AG20443 (cell line): ENCODE results near the gene RERG.
"Not testable (repeated sequence)": the region's sequence is repeated elsewhere in the genome, so short reads cannot be mapped to it uniquely, and the experiment has no call there.

ENCODE experiments used
- DNase-seq: peaks from one replicate; pipeline ENCODE4 v3.0.0; 2012; ENCODE audit warnings: low spot score, mixed read lengths

Gene RERG

DNA sequence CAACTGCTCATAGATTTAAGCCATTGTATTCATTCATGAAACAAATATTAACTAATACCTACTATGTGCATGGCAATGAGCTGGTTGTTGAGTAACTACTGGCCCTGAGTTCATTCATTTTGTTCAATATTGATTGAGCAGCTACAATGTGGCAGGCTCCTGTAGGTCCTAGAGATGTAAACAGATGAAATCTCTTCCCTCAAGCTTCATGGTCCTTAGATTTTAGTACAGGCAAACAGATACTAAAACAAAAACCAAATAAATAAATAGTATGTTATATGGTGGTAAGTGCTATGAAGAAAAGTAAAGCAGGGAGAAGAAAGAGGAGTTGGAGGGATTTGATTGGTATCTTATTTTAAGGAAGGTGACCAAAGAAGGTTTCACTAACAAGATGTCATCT, 77.8 kb downstream of the RERG start:
- DNase-seq: no peak

DNA sequence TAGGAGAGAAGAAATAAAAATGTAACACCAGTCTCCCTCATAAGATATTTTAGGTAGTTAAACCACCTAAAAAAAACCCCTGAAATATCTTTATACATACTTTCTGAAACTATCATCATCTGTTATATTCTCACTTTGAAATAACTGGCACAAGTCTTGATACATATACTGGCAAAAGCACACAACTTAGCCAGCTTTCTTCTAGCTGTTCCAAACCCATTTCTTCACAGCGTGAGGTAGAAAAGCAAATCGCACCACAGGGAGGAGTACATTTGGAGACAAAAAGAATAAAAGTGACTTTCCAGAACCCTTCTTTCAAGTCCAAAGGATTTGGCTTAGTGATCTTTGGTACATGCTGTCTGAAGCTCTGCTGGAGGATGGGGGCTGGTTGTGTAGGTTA, 78.5 kb downstream of the RERG start:
- DNase-seq: no peak

DNA sequence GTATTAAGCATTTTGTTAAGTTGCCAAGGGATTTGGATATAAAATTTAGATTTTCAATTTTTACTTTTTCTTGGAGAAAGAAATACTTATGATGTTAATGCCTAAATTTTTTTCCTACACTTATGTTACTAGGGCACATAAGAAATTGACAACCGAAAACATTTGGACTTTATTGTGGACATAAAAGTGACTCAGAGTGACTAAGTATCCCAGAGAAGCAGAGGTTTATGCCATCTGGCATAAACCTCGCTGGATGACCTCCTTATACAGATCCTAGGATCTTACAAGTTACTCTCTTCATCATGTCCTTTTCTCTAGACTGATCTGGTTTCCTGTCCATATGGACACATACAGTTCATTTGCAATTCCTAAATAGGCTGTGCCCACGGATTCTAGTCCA, 89.8 kb downstream of the RERG start:
- DNase-seq: peak; percentile 48

DNA sequence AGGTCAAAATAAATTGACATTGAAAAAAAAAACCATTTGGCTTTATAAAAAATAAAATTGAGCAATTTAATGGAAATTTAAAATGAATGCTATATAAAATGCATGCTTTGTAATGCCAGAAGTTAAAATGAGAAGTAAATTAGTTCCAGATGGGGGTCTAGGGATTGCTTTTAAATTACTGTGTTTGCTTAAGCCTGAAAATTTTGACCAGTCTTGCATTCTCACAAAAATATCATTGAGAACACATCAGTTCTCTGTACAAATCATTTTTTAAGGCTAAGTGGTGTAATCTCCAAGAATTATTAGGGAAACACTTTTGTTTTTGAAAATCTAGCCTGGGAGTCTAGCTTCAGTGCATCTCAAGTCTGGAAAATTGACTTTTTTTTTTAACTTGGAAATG, 90.7 kb downstream of the RERG start:
- DNase-seq: no peak

DNA sequence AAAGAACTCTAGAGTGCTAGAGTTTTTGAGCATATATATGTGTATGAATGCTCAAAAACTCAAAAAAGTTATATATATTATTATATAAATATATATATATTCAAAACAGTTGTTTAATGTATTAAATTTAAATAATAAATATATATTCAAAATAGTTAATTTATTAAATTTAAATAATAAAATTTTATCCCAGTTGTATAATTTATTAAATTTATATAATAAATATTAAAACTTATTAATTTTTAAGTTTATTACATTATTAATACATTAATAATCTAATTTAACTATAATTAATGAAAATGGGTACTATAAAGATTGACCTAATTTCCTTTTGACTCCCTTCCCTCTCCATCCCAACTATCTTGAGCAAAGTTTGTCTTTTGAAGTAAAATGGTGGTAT, 97.8 kb downstream of the RERG start:
- DNase-seq: no peak

DNA sequence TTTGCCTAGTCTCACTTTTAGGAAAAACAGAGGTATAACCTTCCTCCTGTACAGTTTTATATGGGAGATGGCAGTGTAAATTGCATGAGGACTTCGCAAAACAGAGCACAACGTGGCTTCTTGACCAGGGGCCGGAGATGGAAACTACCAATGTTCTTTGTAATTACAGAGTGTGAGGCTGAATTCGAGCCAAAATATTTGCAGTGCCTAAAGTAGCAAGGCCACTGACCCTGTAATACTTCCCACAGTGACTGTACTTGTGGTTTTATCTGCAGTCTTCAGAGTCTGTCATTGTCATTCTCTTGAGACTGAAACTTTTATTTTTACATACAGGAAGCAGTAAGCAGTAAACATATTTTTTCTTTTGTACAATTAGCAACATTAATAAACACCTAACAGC, 98.9 kb downstream of the RERG start:
- no peak for DNase-seq

DNA sequence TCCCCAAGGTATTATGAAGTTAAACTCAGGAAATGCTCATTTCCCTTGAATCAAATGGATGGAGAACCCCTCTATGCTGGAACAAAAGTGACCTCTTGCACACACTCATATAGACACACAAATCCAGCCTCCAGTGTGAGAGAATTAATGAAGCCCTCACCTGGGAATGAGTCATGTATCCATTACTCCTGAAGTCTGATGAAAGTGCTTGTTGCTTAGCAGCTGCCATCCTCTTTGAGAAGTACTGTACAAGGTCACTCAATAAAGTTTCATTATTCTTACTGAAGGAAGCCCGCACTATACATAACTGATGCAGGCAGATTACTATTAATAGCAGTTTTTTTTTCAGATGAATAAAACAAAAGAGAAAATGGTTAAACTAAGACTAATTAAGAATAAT, 102.3 kb downstream of the RERG start:
- DNase-seq: no peak

DNA sequence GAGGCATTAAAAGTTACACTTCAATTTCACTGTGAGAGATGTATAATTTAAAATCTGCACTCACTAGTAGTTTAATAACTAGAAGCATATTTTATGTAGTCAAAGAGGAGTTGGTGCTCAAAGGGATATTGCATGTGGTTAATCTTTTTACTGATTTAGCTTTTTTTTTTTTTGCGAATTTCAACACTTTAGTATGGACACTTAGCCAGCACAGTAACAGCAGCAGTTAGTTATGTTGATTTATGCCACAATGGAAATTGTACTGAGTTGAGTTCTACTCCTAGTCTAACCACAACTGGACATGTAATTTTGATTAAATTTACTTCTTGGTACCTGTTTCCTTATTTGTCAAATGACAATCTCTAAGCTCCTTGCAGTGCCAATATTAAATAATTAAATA, 104.2 kb downstream of the RERG start:
- DNase-seq: no peak

DNA sequence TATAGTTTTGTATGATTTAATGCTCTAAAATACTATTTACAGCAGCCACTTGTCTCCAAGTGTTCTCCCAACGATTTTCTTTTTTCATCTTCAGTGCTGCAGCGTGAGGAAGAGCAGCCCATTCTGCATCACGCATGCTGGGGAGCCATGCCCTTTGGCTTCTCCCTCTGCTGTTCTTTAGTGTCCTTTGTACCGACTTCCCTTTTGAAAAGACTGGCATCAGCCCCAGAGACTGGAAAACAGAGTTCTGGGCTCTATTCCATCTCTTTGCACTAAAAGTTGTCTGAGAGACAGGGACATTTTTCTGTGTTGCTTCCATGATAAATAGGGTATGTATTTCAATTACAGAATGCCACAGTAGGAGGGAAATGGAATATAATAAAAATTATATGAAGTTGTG, 105.1 kb downstream of the RERG start:
- DNase-seq: no peak

DNA sequence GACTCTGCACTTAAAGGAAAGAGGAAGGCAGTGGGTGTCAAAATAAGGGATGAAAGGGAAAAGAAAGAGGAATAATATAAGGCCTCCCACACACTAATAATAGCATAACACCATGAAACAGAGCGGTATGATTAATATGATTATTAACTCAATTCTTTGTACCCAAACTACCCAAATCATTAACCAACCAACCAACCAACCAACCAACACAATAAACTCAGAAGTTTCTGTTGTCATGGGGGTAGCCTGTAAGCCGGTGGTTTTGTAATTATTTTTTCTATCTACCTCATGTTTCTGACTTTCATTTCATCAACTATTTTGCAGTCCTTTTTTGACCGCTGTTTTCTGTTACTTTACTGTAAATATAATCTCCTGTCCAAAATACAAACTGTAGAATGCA, 105.8 kb downstream of the RERG start:
- DNase-seq: no peak

DNA sequence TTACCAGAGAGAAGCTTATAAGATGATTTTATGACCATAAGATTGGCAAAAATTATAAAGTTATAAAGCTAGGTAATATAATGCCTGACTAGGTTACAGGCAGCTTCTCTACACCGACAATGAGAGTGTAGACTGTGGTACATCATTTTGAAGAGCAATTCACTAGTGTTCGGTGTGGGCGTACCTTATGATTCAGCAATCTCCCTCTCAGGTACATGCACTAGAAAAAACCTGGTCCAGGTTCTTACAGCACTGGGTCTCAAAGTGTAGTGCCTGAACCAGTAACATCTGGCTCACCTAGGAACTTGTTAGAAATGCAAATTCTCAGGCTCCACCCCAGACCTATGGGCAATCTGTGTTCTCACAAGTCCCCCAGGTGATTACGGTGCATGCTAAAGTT, 106.7 kb downstream of the RERG start:
- DNase-seq: no peak

DNA sequence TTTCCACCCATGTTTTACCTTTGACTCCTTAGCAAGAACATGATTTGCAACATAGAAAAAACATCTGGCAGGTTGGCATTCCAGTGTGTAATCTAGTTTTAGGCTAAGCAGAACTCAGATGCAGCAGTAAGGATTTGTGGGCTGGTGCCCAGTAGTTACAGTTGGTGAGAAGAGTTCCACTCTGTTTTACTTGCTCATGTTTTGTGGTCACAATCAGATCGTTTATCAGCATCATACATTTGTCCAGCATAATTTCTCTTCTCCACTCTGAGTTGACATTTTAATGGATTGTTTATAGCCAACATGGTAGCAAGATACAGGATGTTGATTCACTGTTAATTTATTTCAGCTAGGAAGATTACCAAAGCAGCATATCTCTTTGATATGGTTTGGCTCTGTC, 128.4 kb downstream of the RERG start:
- no peak for DNase-seq

DNA sequence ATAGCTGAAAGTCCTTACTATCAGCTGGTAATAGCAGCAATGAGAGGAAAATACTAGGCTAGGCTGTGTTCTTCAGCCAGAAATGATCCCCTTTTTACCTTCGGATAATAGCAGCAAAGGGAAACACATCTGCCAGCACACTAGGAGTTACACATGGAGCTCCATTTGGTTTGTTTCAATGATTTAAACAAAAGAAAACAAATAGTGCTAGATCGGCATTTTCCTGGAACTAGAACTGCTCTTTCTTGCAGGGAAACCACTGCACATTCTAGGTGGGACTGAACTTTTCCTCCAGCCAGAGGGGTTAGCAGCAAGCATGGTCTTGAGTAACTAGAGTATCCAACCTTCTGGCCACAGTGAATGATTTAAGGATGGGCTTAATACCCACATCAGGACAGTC, 130.8 kb downstream of the RERG start:
- DNase-seq: no peak

DNA sequence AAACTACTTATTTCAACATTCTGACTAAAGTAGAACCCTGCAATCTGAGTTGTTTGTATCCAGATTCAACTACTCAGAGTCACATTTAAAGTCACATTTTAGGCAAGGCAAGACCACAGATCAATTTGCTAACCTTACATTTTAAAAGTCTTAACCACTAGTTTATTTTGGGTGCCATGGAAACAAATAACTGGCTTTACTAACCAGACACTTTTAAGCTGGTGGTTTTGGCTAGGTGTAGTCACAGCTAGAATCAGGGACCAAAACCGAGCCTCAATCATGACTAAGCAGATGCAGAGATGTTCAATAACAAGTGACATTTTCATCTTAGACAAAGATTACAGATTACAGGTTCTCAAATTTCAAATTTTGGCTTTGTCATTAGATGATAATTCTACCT, 133.1 kb downstream of the RERG start:
- DNase-seq: no peak

DNA sequence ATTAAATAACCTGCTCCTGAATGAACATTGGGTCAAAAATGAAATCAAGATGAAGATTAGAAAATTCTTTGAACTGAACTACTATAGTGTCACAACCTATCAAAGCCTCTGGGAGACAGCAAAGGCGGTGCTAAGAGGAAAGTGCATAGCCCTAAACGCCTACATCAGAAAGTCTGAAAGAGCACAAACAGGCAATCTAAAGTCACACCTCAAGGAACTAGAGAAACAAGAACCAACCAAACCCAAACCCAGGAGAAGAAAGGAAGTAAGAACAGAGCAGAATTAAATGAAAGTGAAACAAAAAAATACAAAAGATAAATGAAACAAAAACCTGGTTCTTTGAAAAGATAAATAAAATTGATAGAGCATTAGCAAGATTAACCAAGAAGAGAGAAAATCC, 143.5 kb downstream of the RERG start:
- not testable (repeated sequence) for DNase-seq

DNA sequence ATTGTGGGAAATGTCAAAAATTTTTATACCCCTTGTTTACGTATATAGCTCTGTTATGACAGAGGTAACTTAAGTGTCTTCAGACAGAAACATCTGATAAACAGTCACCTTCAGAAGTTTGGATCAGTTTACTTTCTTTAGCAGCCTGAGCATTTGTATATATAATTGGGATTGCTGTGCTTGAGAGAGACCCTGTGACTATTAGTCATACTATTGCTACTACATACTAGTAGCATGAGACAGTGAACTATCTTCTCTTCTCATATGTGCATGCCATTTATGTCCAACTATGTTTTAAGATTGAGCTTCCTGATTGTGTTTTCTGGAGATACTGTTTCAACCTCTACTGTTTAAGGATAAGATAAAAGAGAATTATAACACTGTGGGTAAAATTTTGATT, 146.9 kb downstream of the RERG start:
- no peak for DNase-seq

DNA sequence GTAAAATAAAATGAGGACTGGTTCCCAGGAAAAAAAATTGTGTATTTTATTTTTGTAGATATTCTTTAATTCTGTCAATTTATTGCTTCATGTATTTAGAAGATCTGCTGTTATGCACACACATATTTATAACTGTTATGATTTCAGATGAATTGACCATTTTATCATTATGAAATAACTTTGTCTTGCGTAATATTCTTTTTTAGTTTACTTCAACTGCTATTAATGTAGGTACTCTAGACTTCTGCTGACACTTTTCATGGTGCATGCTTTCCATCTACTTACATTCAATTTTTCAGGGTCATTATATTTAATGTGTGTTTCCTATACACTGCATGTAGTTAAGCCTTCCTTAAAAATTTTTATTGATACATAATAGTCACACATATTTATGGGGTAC, 162.1 kb downstream of the RERG start:
- no peak for DNase-seq
